IMR-90 (cell line): ENCODE results near the gene PROK2.

Experiments
- CHD1 ChIP-seq: IDR thresholded peaks from 2 replicates; pipeline ENCODE4 v1.6.1; 2012; ENCODE audit warnings: low read depth, low read length, improper control_type of control experiment
- CTCF ChIP-seq: conservative IDR thresholded peaks from 2 replicates; pipeline ENCODE4 v1.5.1; 2012; ENCODE audit warnings: mild to moderate bottlenecking, low read depth, low read length, improper control_type of control experiment
- FOS ChIP-seq: fragments of 150-350 bp; IDR thresholded peaks from 2 replicates; pipeline ENCODE4 v1.6.1; 2016; ENCODE audit warnings: low read depth, low read length
- POLR2A ChIP-seq: IDR thresholded peaks from 2 replicates; pipeline ENCODE4 v1.6.1; 2012; ENCODE audit warnings: mild to moderate bottlenecking, low read depth, low read length
- RAD21 ChIP-seq: IDR thresholded peaks from 2 replicates; pipeline ENCODE4 v1.6.1; 2012; ENCODE audit warnings: low read length, improper control_type of control experiment
- RFX5 ChIP-seq: IDR thresholded peaks from 2 replicates; pipeline ENCODE4 v1.8.0; 2012; ENCODE audit warnings: low read depth, mild to moderate bottlenecking, low read length, moderate library complexity
- SMC3 ChIP-seq: fragments of 150-350 bp; IDR thresholded peaks from 2 replicates; pipeline ENCODE4 v1.6.1; 2016; ENCODE audit warnings: low read depth, mild to moderate bottlenecking, antibody characterized with exemption, low read length, moderate library complexity
- TF ChIP-seq, protein P1 (sequence below): fragments of 150-350 bp; IDR thresholded peaks from 2 replicates; pipeline ENCODE4 v1.6.1; 2016; ENCODE audit warnings: low read depth, mild to moderate bottlenecking, low read length, moderate library complexity, borderline replicate concordance

- no peak for TF ChIP-seq CTCF
- TF ChIP-seq, protein P1, sequence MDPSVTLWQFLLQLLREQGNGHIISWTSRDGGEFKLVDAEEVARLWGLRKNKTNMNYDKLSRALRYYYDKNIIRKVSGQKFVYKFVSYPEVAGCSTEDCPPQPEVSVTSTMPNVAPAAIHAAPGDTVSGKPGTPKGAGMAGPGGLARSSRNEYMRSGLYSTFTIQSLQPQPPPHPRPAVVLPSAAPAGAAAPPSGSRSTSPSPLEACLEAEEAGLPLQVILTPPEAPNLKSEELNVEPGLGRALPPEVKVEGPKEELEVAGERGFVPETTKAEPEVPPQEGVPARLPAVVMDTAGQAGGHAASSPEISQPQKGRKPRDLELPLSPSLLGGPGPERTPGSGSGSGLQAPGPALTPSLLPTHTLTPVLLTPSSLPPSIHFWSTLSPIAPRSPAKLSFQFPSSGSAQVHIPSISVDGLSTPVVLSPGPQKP: no peak
- no peak for TF ChIP-seq POLR2A
- TF ChIP-seq RAD21: no peak
- no peak for TF ChIP-seq SMC3
- no peak for TF ChIP-seq CHD1
- TF ChIP-seq FOS: no peak
- no peak for TF ChIP-seq RFX5
These were observed 51.6 kb downstream of the PROK2 start for GRCh38 chr3:71733319-71733718.
